HG02852 (cell line): ENCODE results near the gene TPSD1.
"Not testable (repeated sequence)": the region's sequence is repeated elsewhere in the genome, so short reads cannot be mapped to it uniquely, and the experiment has no call there.

Source experiments
- ATAC-seq: cut with Tn5 transposase; IDR thresholded peaks from one replicate; pipeline ENCODE4 v1.9.1; 2021; ENCODE audit warnings: mild to moderate bottlenecking, moderate library complexity; ENCODE audit not compliant: unreplicated experiment

TPSD1 gene

DNA sequence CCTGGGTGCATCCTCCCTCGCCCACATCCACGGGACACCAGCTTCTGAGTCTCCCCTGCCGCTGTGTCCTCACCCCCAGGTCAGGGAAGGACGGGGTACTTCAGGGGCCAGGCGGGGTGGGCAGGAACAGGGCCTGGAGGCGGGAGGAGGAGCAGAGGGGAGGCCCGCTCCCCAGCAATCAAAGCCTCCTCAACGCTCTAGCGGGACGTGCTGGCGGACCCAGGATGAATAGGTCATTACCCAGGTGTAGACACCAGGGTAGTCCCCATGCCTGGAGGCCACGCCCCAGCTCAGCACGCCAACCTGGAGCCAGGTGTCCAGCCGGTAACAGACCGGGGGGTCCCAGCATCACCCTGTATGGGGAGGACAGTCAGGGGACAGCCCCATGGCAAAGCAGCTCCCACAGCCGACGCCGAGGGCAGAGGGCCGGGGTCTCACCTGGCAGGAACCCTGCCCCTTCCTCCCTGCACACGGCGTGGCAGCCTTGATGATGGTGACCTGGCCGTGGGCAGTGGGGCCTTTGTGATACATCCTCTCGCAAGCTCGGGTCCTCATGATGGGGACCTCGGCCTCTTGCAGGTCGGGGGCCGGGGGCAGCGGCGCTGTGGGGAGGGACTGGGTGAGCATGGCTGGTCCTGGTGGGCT, 24.2 kb downstream of the TPSD1 start:
- ATAC-seq = no peak

DNA sequence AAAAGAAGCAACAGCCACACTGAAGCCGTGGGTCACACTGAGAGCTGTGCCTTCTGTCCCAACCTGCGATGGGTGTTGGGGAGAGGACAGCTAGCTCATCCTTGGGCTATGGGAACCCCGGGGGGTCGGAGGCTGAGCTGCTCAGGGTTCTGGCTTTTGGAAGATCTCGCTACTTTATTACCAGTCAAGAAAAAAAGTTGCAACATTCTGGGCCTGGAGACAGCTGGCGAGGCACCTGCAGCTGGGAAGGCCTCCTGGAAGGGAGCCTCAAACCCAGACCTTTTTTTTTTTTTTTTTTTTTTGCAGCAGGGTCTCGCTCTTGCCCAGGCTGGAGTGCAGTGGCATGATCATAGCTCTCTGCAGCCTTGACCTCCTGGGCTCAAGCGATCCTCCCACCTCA, 24.9 kb downstream of the TPSD1 start:
- ATAC-seq = no peak

DNA sequence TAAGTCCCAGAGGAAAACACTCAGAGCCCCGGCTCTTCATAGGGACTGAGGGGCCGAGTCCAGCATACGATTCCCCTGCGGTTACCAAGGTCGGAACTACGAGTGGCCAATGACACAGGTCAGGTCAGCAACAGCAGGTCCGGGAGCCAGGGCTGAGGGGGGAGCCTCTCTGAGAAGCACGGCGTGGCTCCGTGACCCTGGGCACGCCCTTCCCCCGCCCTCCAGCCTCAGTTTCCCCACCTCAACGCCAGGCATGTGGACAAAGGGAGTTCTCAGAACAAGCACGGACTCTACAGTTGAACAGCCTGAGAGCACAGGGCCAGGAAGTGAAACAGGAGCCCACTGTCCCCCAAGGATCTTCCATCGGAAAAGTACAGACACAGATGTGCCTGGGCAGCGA, 25.6 kb downstream of the TPSD1 start:
- no peak for ATAC-seq

DNA sequence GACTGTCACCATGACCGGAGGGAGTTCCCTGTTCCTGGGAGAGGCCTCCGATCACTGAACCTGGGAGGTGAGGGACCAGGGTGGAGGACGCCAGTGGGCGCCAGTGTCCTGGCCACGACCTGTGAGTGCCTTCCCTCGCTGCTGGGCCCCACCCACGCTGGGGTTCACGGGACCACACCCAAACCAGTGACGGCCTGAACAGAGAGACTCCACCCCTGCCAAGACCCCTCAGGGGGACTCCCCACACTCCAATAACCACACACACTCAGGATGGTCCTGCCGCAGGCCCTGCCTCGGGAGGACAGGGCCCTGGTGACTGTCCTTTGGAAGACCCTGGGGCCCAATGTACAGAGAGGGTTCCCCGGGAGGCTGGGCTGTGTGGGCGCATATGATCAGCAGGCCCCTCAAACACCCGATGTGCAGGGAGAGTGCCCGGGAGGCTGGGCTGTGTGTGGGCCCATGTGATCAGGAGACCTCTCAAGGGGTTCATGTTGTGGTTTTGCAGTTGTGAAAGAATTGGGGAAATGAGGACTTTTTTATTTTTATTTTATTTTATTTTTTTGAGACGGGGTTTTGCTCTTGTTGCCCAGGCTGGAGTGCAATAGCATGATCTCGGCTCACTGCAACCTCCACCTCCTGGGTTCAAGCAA, 26.6 kb downstream of the TPSD1 start:
- ATAC-seq = no peak

DNA sequence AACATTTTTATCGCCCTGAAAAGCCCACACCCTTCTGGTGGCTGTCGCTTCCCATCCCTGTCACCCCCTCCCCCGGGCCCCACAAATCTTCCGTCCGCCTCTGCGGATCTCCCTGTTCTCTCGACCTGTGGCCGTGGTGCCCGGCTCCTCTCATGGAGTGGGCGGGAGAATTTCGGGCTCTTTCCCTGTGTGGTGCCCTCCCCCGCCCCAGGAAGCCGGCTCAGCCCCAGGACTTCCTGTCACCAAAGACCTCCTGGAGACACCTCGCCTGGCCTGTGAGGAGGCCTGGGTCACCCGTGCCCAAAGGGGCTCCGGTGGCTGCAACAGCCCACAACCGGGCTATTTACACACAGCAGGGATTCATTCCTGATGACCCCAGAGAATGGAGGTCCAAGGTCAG, 27.4 kb downstream of the TPSD1 start:
- no peak for ATAC-seq

DNA sequence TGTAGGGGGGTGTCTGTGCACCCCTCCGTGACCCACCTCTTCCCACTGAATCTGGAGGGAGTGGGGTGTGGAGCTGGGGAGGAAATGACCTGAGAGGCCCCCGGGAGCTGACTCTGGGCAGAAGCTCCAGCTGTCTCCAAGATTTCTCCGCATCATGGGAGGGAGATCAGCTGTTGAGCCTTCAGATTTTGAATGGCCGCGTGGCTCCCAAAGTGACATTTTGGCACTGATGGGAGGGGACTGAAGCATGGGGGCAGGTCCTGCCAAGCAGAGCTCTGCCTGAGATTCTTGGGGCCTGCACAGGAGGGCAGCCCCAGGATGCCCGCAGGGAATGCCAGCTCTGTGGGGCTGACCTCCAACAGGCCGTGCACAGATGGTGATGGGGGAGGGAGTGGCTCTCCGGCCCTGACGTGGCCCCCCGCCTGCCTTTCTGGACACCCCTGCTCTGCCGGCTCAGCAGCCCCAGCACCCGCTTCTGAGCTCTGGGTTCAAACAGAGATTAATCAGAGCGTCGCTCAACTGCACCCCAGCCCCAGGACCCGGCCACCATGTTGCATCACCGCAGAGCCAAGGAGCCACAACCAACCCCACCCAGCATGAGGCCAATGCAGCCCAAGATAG, 28.2 kb downstream of the TPSD1 start:
- ATAC-seq = no peak

DNA sequence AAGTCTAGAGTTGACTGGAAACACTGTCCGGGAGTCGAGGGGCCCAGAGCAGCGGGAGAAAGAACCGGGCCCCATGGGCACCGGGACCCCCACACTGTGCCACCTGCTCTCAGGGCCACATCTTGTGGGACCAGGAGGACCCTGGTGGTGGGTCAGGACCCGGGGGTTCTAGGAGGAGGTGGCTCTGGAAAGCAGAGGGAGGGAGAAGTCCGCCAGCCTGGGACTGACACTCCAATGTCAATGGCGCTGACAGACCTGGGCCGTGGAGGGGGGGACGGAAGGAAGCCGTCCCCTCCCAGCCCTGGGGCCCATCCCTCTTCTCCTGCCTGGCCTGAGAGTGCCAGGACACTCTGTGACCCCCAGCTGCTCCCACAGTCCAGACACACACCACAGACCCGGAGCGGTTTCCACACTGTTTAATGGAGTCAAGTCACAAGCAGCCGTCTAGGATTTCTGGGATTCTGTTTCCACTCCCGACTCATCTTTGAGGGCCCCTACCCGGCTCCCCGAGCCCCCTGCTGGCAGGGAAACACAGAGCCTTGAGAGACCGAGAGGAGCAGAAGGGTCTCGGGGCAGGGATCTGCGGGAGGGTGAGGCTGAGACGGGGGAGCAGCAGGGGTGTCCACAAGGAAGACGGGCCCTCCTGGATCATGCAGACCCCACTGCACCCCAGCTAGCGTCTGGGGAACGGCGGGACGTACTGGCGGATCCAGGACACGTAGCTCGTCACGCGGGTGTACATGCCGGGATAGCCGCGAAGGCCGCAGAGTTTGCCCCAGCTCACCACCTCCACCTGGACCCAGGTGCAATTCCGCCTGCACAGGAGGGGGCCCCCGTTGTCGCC, 30.0 kb downstream of the TPSD1 start:
- ATAC-seq = no peak

DNA sequence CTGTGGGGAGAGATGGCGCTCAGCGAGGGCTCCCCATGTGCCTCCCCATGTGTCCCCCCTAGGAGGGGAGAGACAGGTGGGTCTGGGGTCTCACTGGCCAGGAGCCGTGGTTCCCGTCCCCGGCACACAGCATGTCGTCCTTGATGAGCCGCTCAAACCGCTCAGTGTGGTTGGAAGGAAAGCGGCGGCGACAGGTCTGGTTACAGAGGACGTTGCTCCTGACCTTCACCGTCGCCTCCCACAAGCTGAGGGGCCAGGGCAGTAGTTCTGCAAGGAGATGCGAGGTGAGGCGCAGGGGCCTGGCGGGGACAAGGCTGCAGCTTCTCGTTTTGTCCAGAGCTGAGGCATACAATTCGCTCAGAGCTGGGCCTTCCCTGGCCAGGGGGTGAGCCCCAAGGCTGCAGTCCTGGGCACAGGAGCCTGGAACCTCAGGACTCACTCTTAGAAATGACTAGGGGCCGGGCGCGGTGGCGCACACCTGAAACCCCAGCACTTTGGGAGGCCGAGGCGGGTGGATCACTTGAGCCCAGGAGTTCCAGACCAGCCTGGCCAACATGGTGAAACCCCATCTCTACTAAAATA, 30.7 kb downstream of the TPSD1 start:
- no peak for ATAC-seq

DNA sequence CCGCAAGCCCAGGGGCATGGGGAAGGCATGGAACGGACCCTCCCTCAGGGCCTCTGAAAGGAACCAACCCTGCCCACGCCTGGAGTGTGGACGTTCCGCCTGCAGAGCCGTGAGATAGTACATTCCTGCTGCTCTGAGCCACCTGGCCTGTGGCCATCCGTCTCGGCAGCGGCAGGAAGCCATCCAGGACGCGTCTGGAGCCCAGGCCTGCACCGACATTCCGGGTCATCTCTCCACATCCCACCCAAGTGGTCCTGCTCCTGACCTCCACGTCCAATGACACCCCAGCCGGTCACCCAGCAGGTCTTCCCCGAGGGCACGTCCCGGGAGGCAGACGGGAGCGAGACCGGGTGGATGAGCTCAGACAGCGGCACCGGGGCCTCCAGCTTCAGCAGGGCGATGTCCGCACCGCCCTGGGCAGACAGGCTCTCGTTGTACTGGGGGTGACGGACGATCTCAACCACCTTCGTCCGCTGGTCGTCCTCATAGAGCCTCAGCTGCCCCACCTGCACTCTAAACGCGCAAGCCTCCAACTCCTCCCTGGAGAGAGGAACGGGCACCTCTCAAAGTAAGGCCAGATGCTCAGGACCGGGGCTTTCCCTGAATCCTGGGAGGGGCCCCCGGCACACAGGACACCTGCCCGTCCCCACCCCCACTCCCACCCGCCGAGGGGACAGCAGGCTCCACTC, 32.3 kb downstream of the TPSD1 start:
- no peak for ATAC-seq

DNA sequence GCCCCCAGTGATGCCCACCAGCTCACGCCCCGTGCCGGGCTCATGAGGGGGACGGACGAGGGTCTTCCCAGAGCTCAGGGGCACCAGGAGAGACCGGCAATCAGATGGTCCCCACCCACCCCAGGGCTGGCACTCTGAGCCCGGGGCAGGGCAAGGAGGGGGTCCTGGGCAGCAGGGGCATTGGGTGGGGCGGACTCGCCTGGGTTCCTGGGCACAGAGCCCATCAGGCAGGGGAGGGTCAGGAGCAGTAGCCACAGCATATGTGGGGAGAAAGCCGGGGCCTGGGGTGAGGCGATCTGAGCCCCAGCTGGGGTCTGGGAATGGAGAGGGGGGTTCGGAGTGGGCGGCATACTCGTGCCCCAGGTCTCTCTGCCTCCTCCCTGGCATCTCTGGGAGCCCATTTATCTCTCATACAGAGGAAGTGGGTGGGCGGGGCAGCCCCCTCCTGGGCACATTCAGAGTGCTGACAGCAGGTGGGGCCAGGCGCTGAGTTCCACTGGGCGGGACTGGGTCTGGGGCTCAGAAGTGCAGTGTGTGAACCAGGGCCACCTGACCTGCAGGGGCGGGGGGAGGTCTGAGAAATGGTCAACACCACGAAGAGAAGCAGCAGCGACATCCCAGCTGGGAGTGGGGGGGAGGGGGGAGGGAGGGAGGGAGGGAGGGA, 33.1 kb downstream of the TPSD1 start:
- no peak for ATAC-seq

DNA sequence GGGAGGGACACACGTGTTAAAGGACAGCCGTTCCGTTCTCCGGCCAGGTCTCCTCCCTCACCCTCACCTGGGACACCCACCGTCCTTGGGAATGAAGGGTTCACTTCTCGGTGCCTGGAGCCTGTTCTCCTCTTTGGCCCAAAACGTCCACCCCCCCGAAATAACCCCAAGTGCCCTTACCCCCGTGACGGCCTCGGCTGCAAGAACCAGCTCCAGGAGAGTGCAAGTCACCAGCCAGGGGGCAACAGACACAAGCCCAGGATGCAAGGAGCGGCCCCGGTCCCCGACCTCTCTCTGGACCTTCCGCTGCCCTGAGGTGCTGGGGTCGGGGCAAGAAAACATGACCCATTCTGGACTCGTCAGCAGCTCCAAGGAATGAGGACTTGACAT, 33.6 kb downstream of the TPSD1 start:
- no peak for ATAC-seq

DNA sequence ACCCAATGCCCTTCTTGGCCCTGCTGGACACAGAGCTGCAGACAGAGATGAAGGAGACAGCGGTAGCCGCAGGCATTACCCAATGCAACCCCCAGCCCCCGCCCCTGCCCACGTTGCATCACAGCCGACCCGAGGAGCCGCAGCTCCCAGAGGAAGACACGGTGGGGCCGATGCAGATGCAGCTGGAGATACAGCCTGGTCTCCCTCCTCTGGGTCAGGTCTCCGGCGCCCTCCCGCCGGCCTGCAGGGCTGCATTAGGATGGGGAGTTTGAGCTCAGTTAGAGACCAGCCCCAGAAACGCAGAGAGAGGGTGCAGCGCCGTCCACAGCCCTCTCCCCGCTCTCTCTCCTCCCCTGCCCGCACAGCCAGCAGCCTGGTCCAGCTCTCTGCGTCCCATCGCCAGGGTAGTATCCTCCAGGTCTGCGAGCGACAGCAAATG, 34.2 kb downstream of the TPSD1 start:
- ATAC-seq = no peak

DNA sequence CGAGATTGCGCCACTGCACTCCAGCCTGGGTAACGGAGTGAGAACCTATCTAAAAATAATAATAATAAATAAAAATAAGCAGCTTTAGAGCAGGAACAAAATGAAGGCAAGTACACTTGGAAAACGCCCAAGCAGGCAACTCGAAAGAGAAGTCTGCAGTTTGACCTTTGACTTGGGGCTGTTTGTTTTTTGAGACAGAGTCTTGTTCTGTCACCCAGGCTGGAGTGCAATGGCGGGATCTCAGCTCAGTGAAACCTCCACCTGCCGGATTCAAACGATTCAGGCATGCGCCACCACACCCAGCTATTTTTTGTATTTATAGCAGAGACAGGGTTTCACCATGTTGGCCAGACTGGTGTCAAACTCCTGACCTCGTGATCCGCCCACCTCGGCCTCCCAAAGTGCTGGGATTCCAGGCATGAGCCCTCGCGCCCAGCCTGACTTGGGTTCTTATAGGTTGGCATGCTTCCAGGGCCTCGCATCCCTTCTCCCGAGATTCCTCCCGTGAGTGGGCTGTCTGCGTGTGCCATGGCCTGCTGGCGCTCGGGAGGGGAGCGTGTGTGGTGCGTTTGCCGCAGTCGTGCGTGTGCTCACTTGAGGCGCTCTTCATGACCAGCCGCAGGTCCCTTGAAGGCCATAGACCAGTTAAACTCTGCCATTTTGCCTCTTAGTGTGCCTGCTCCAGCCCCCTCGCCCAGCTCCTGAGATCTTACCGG, 35.1 kb downstream of the TPSD1 start:
- ATAC-seq = no peak

DNA sequence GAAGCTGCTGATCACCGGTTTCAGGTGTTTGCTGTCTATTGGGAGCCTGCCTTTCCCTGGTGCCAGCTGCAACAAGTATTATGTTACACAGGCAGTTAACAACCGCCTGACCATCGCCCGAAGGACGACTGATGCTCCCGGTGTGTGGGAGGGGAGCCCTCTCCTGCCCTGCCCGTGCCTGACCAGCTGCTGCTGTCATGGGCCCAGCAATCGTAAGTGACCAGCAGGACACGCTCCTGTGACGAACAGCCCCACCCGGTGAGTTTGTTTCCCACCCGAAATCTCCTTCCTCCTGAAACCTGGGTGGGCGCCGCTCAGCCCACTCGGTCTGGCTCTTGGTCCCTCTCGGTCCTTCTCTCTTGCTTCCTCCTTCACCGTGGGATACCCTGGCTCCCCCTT, 35.7 kb downstream of the TPSD1 start:
- ATAC-seq = no peak

DNA sequence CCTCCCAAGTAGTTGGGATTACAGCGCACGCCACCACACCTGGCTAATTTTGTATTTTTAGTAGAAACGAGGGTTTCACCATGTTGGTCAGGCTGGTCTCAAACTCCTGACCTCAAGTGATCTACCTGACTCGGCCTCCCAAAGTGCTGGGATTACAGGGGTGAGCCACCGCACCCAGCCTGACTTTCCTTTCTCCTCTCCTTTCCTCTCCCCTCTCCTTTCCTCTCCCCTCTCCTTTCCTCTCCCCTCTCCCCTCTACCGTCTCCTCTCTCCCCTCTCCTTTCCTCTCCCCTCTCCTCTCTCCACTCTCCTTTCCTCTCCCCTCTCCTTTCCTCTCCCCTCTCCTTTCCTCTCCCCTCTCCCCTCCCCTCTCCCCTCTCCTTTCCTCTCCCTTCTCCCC, 36.3 kb downstream of the TPSD1 start:
- not testable (repeated sequence) for ATAC-seq

DNA sequence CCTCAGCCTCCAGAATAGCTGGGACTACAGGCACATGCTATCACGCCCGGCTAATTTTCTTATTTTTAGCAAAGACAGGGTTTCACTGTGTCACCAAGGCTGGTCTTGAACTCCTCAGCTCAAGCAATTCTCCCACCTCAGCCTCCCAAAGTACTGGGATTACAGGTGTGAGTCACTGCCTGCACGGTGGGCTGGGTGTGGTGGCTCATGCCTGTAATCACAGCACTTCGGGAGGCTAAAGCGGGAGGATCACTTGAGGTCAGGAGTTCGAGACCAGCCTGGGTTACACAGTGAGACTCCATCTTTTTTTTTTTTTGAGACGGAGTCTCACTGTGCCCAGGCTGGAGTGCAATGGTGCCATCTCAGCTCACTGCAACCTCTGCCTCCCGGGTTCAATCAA, 36.9 kb downstream of the TPSD1 start:
- not testable (repeated sequence) for ATAC-seq

DNA sequence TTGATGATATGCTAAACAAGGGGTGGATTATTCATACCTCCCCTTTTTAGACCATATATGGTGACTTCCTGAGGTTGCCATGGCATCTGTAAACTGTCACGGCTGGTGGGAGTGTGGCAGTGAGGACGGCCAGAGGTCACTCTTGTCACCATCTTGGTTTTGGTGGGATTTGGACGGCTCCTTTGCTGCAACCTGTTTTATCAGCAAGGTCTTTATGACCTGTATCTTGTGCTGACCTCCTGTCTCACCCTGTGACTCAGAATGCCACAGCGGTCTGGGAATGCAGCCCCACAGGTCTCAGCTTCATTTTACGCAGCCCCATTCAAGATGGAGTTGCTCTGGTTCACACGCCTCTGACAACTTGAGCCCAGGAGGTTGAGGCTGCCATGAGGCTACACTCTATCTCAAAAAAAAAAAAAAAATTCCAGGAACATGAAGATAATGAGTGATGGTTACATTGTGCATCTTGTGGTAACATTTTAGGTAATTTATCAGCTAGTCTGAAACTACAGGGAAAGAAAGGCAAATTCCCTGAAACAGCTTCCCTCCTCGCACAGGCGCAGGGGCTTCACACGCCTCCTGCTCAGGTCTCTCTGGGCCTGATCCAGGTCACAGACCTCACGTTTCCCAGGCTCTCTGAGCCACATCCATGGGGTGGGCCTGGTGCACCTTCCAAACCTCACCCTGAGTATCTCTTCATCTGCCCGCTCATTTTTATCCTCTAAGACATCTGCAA, 38.2 kb downstream of the TPSD1 start:
- no peak for ATAC-seq

DNA sequence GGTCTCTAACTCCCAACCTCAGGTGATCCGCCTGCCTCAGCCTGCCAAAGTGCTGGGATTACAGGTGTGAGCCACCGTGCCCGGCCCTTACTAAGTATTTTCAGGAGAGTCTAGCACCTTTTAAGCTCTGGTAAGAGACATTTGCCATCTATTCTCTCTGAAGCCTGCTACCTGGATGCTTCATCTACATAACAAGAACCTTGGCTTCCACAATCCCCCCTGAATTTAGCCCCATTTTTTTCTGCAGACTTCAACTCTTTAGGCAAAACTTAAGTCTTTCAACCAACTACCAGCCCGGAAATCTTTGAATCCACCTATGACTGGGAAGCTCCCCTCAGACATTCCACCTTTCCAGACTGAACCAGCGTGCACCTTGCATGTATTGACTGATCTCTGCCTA, 39.6 kb downstream of the TPSD1 start:
- no peak for ATAC-seq

DNA sequence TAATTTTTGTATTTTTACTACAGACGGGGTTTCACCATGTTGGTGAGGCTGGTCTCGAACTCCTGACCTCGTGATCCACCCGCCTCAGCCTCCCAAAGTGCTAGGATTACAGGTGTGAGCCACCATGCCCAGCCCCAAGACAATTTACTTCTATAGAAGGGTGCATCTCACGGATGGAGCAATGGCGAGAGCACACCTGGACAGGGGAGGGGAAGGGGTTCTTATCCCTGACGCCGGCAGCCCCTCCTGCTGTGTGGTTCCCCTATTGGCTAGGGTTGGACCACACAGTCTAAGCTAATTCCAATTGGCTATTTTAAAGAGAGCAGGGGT, 40.8 kb downstream of the TPSD1 start:
- not testable (repeated sequence) for ATAC-seq
